Midbrain (tissue), 1 donor: Measurements from ENCODE around the gene UBXN6.

ENCODE experiments used
- DNase-seq: peaks from one replicate; lab custom pipeline; 2025; lab: John Stamatoyannopoulos, UW

UBXN6 gene

GRCh38 chr19:4493104-4493928, 35.7 kb upstream of the UBXN6 start:
- no peak for DNase-seq

- DNase-seq, result no peak
Observed at GRCh38 chr19:4492337-4493103, 34.9 kb upstream of the UBXN6 start.

DNA sequence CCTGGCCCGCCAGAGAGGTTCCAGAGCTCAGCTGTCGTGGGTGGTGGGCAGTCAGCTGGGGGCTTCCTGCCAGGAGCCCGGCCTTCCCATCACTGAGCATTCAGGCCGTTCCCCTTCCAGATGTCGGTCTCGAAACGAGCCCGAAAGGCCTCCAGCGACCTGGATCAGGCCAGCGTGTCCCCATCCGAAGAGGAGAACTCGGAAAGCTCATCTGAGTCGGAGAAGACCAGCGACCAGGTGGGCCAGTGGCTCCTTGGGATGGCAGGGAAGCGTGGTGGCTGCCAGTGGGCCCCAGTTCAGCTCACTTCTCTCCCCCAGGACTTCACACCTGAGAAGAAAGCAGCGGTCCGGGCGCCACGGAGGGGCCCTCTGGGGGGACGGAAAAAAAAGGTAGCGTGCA, 33.9 kb upstream of the UBXN6 start:
- no peak for DNase-seq

GRCh38 chr19:4488496-4488895, 30.9 kb upstream of the UBXN6 start:
- DNase-seq, result no peak

- DNase-seq, result no peak
Observed at GRCh38 chr19:4487572-4487971, 30.0 kb upstream of the UBXN6 start.

- DNase-seq, result no peak
Observed at GRCh38 chr19:4483385-4483784, 25.8 kb upstream of the UBXN6 start.

DNA sequence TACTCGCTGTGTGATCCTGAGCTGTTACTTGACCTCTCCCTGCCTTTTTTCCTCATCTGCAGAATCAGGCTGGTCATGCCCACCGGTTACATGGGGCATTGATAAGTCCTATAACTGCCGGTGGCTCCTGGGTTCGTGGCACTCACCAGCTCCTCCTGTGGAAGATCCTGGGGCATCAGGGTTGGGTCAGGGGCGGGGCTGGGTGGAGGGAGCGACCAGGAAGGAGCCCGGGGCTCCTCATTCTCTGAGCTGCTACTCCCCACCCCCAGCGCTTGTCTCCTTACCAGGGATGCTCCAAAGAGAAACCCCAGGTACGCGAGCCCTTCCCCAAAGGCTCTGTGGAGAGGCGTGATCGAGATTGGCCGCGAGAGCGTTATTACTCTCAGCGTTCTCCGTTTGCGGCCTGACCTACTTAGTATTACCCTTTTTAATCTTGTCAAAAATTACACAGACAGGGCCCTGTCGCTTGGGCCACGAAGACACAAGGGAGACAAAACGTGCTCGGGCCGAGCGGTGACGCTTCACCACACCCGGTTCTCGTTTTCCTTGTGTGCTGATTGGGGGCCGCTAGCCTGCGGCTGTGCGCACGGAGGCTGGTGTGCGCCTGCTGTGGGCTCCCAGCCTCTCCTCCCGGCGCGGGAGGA, 25.2 kb upstream of the UBXN6 start:
- no peak for DNase-seq

DNA sequence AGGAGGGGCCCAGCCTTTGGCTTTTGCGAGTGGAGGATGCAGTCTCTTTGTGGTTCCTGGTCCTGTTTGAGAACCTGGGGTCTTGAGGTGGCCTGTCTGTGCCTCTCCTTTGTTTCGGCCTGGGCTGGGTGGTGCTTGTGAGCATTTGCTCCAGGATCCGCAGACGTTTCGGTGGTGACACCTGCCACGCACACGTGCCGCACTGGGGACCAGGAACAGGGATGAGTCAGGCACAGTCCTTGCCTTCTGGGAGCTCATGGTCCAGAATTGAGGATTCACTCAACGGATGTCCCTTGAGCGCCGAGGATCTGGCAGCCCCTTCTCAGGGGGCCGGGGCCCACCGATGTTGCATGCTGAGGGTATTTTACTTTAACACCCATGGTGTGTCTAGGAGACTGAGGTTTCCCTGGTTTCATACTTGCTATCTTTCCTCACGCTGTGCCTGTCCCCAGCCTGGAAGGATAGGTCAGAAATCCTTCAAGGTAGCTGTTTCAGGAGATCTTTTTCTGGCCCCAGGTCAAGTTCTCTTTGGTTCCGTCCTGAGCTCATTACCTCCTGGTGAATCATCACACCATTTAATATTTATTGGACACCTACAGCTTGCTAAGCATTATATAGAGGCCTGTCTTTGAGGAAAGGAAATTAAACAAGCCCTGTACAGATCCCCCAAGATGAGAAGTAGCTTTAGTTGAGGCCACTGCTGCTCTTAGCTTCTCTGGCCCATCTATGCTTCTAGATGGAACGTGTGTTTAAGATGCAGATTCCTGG, 19.6 kb upstream of the UBXN6 start:
- no peak for DNase-seq

DNA sequence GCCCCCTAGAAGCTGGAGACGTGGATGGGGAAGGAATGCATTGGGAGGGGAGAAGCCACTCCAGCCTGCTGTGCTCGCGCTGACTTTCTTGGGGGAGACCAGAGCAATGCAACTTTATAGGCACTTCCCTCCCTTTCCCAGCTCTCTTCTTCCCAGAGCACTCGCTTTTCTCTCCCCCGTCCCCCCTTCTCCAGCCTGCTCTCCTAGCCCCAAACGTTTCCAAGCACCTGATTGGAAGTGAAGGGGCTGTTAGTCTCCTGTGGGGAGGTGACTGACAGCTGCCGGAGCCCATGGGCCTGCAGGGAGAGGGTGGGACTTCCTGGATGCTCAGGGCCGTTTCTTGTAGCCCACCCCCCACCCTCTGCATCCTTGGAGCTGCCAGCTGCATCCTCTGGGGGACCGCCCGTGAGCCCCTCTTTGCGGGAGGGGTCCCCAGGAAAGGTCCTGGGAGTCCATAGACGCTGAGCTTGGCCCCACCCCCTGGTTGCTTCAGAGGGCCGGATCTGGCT, 17.0 kb upstream of the UBXN6 start:
- DNase-seq, result peak; percentile 47

DNA sequence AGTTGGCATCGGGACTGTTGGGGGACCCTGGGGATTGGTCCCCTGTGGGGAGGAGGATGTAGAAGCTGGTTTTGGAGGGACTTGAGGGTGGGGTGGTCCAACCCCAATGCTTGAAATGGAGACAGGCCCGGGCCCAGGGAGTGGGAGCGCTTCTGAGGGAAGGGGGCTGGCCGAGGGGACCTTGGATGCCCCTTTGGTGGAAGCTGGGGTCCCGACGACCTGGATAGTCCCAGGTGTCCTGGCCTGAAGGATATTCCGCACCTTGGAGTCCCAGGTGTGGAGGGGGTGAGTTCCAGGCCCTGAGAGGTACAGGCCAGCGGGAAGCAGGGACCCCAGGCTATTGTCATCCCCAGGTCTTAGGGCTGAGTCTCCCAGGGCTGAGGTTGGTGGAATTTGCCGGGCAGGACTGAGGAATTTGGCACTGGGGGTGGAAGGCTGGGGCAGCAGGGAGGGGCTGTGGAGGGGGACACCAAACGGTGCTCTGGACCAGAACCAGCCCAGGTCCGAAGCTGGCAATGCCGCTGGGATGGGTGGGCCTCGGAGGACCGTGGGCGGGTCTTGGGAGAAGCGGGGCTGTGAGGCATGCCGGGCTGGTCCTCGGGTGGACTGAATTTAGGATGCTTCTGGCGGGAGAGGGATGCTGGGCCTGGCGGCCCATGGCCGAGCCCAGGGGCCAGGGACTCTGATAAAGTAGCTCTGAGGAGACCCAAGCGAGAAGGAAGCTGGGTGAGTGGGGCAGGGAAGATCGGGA, 16.3 kb upstream of the UBXN6 start:
- DNase-seq, result no peak

- DNase-seq, result no peak
Observed at GRCh38 chr19:4473011-4473762, 15.6 kb upstream of the UBXN6 start.

GRCh38 chr19:4472174-4472974, 14.8 kb upstream of the UBXN6 start, which contains the start of gene HDGFL2:
Gene HDGFL2 (plus strand): TSS chr19:4472297. CDS start chr19:4472351, 54 bp downstream.
- DNase-seq, result no peak

- peak; percentile 100 for DNase-seq
Observed at GRCh38 chr19:4471403-4472173, 14.0 kb upstream of the UBXN6 start.

GRCh38 chr19:4467835-4468234, 10.2 kb upstream of the UBXN6 start:
- no peak for DNase-seq

DNA sequence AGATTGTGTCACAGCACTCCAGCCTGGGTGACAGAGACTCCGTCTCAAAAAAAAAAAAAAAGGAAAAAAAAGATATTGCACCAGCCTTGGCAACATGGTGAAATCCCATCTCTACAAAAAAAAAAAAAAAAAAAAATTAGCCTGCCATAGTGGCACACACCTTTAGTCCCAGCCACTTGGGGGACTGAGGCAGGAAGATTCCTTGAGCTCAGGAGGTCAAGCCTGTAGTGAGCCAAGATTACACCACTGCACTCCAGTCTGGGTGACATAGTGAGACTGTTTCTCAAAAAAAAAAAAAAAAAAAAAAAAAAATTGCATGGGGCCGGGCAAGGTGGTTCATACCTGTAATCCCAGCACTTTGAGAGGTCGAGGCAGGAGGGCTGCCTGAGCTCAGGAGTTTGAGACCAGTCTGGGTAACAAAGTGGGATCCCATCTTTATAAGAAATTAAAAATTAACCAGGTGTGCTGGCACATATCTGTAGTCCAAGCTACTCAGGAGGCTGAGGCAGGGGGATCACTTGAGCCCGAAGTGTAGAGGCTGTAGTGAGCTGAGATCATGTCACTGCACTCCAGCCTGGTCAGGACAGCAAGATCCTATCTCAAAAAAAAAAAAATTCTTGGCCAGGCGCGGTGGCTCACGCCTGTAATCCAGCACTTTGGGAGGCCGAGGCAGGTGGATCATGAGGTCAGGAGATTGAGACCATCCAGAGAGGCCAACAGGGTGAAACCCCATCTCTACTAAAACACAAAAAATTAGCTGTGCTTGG, 7.4 kb upstream of the UBXN6 start:
- DNase-seq, result no peak

- DNase-seq, result peak; percentile 13
Observed at GRCh38 chr19:4456843-4457653, 546 bp downstream of the UBXN6 start.

- peak; percentile 8 for DNase-seq
Observed at GRCh38 chr19:4456476-4456842, 1.1 kb downstream of the UBXN6 start.
